VCaP (cell line): ENCODE results near the gene ZMIZ1.

ENCODE experiments used
- H3K27ac ChIP-seq: fragments of 450-650 bp; 2 replicates; pipeline ENCODE4 v1.5.1; 2017
- TF ChIP-seq, protein P1 (sequence below): fragments of 450-650 bp; conservative IDR thresholded peaks from 2 replicates; pipeline ENCODE4 v1.5.1; 2017; ENCODE audit warnings: mild to moderate bottlenecking, moderate library complexity

The ZMIZ1 gene

GRCh38 chr10:79357180-79357579 is 288.4 kb downstream of the ZMIZ1 start:
- no peak overlapping the region for H3K27ac ChIP-seq
- TF ChIP-seq, protein P1, sequence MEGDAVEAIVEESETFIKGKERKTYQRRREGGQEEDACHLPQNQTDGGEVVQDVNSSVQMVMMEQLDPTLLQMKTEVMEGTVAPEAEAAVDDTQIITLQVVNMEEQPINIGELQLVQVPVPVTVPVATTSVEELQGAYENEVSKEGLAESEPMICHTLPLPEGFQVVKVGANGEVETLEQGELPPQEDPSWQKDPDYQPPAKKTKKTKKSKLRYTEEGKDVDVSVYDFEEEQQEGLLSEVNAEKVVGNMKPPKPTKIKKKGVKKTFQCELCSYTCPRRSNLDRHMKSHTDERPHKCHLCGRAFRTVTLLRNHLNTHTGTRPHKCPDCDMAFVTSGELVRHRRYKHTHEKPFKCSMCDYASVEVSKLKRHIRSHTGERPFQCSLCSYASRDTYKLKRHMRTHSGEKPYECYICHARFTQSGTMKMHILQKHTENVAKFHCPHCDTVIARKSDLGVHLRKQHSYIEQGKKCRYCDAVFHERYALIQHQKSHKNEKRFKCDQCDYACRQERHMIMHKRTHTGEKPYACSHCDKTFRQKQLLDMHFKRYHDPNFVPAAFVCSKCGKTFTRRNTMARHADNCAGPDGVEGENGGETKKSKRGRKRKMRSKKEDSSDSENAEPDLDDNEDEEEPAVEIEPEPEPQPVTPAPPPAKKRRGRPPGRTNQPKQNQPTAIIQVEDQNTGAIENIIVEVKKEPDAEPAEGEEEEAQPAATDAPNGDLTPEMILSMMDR: no peak

- TF ChIP-seq, protein P1: no peak
- H3K27ac ChIP-seq: no peak overlapping the region
Measured at GRCh38 chr10:79358811-79359210, 290.0 kb downstream of the ZMIZ1 start.

DNA sequence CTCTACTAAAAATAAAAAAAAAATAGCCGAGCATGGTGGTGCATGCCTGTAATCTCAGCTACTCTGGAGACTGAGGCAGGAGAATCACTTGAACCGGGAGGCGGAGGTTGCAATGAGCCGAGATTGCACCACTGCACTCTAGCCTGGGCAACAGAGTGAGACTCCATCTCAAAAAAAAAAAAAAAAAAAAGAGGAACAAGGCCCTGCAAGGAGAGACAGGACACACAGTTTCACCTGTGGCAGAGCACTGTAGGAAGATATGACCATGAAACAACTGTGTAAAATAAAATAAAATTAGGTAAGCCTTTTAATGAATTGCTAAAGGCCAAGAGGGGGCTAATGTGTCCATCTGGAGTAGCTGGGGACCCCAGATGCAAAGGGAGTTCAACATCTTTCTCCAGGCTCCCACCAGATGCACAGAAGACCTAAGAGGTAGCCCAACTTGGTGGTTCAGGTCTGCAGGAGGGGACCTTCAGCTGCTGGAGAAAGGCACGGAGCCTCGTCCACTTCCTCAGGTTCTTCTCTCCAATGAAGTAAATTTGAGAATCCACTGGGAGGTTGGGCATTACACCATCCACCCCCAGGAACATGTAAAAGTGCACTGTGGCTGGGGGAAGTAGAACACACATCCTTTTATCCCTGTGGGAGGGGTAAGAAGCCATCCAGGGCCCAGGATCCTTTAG is 291.2 kb downstream of the ZMIZ1 start:
- TF ChIP-seq, protein P1: no peak
- H3K27ac ChIP-seq: no peak overlapping the region

DNA sequence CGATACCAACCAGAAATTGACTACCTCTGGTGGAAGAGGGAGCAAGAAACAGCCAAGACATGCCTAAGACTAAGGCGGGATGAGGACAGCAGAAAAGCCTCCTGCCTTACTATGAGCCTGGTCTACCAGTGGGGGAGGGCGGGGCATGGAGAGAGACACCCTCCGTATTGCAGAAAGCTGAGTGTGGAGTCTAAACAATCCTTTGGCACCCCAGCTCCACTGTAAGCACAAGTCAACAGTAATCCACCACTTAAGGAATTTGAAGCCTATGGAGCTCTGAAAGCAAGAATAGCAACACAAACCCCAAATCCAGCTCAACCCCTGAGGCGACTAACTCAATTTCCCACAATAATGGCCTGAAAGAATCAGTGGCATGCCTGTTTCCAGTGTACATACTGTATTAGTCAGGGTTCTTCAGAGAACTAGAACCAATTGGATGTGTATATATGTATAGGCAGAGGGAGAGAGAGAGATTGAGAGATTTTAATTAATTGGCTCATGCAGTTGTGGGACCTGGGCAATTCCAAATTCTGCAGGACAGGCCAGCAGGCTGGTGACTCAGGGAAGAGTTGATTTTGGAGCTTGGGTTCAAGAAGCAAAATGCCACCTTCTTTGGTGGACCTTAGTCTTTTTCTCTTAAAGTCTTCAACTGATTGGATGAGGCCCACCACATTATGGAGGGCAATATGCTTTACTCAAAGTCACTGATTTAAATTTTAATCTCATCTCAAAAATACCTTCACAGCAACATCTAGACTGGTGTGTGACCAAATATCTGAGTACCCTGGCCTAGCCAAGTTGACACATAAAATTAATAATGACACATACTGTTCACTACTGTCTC is 292.0 kb downstream of the ZMIZ1 start:
- TF ChIP-seq, protein P1: no peak
- H3K27ac ChIP-seq: no peak overlapping the region

DNA sequence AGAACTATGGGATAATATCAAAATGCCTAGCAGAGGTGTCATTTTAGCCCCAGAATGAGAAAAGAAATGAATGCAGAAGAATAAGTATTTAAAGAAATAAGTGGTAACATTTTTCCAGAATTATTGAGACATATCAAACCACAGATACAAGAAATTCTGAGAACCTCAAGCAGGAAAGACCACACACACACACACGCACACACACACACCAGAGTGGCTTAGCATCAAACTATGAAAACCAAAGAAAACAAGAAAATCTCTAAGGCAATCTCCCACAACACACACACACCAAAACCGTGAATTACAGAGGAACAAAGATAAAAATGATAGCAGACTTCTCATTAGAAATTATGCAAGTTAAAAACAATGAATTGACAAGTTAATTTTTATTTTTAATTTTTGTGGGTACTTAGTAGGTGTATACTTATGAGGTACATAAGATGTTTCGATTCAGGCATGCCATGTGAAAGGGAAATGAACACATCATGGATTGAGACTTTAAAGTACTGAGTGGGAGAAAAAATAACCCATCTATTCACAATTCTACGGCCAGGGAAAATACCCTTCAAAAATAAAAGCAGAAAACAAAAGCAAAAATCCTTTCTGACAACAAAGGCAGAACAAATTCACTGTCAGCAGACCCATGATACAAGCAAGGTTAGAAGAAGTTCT is 293.1 kb downstream of the ZMIZ1 start:
- TF ChIP-seq, protein P1: no peak
- H3K27ac ChIP-seq: no peak overlapping the region
